K562 (cell line): Measurements from ENCODE around the gene ITGB5. TPM values are rescaled to one million over a fixed set of nuclear protein-coding genes. Genes with fewer than 3 reads are reported as not detected.

ENCODE experiments used
- ATAC-seq: fragments of 200-7000 bp; cut with Tn5 transposase; 3 replicates; pipeline ENCODE4 v1.9.1; 2020; ENCODE audit warnings: moderate library complexity
- BruUV-seq: library from RNA; stranded (reverse); fragments of 400-500 nt; replicated peaks from 2 replicates; lab custom pipeline; 2021; lab: Mats Ljungman, UMichigan
- CTCF ChIA-PET: fragments of 300-600 bp; formaldehyde crosslinking; extraction: SDS; loops from one replicate; lab custom pipeline; 2021; ENCODE audit warnings: low intra/inter-chr PET ratio; lab: Yijun Ruan, JAX
- POLR2A ChIA-PET: fragments of 300-600, 350-650 bp; sonication (Branson Sonifier 250); formaldehyde crosslinking; extraction: SDS; loops from one replicate; lab custom pipeline; 2021; ENCODE audit warnings: antibody characterized with exemption, inconsistent platforms; lab: Yijun Ruan, JAX
- DNase-seq, 4 experiments: peaks; one replicate each; pipeline versions ENCODE4 v3.0.0 to v3.0.0-alpha.2; 2011 to 2018; ENCODE audit warnings: low spot score in 3 of 4, mixed read lengths in 3 of 4; ENCODE audit errors: extremely low read depth in 1 of 4
- FAIRE-seq: peaks from 2 replicates; lab custom pipeline; 2011; peaks lifted over from hg19 to GRCh38; lab: Jason Lieb, UNC
- H2AFZ ChIP-seq: 2 replicates; pipeline ENCODE4 v1.6.0; 2011; ENCODE audit warnings: low read depth, low read length, control low read depth, inconsistent platforms
- H3K27ac ChIP-seq: fragments of 200-600 bp; 3 replicates; pipeline ENCODE4 v1.8.0; 2011; ENCODE audit warnings: low read depth, mild to moderate bottlenecking, control low read depth, inconsistent platforms, low read length, moderate library complexity, mixed read lengths; ENCODE audit errors: extremely low read depth
- H3K27me3 ChIP-seq, 2 experiments: fragments of 300-600 bp in 1 of 2; 2 replicates in 1 of 2; 3 replicates in 1 of 2; pipeline versions ENCODE4 v1.6.0 to v1.8.0; 2011; ENCODE audit warnings: inconsistent platforms in 2 of 2, low read length in 2 of 2, mild to moderate bottlenecking in 1 of 2, mixed read lengths in 1 of 2, moderate library complexity in 1 of 2; ENCODE audit not compliant: control insufficient read depth in 2 of 2, insufficient read depth in 2 of 2
- H3K36me3 ChIP-seq: fragments of 300-600 bp; 3 replicates; pipeline ENCODE4 v1.8.0; 2011; ENCODE audit warnings: mild to moderate bottlenecking, low read length, inconsistent platforms; ENCODE audit not compliant: control insufficient read depth, insufficient read depth
- H3K4me1 ChIP-seq, 2 experiments: fragments of 200-600 bp in 1 of 2; replicated peaks in 1 of 2; 2 replicates in 1 of 2; 3 replicates in 1 of 2; pipeline versions ENCODE4 v1.5.1 to v1.8.0; 2011; ENCODE audit warnings: inconsistent platforms in 2 of 2, low read length in 2 of 2, mild to moderate bottlenecking in 1 of 2, mixed read lengths in 1 of 2, moderate library complexity in 1 of 2; ENCODE audit not compliant: control insufficient read depth in 2 of 2, insufficient read depth in 2 of 2
- H3K4me2 ChIP-seq: 2 replicates; pipeline ENCODE4 v1.6.1; 2011; ENCODE audit warnings: low read length, control low read depth, inconsistent platforms, mixed read lengths; ENCODE audit not compliant: insufficient read depth
- H3K4me3 ChIP-seq: fragments of 200-600 bp; sonication (generic), shearing (Covaris generic); 2 replicates; pipeline ENCODE4 v1.5.1; 2016; ENCODE audit warnings: control low read depth, inconsistent platforms
- H3K79me2 ChIP-seq: fragments of 200-600 bp; 3 replicates; pipeline ENCODE4 v1.8.0; 2011; ENCODE audit warnings: low read length, inconsistent platforms; ENCODE audit not compliant: control insufficient read depth, insufficient read depth
- H3K9ac ChIP-seq, 2 experiments: 2 replicates each; pipeline versions ENCODE4 v1.6.0 to v1.6.1; 2011; ENCODE audit warnings: low read depth in 2 of 2, low read length in 2 of 2, control low read depth in 1 of 2, inconsistent platforms in 1 of 2, mild to moderate bottlenecking in 1 of 2, mixed read lengths in 1 of 2; ENCODE audit not compliant: insufficient read depth in 1 of 2
- H3K9me1 ChIP-seq: one replicate; pipeline ENCODE4 v1.6.0; 2011; ENCODE audit warnings: inconsistent platforms, mild to moderate bottlenecking, low read length, moderate library complexity; ENCODE audit not compliant: control insufficient read depth, insufficient read depth
- H3K9me3 ChIP-seq: replicated peaks from 2 replicates; pipeline ENCODE4 v1.5.1; 2011; ENCODE audit warnings: low read depth, low read length, inconsistent platforms; ENCODE audit not compliant: control insufficient read depth, insufficient read depth
- H4K20me1 ChIP-seq: replicated peaks from 2 replicates; pipeline ENCODE4 v1.6.1; 2011; ENCODE audit warnings: low read length, inconsistent platforms, mixed read lengths; ENCODE audit not compliant: control insufficient read depth, insufficient read depth
- PHTF2 ChIP-seq: fragments of 250-450 bp; sonication (Bioruptor Pico); IDR thresholded peaks from 2 replicates; pipeline ENCODE4 v1.5.0; 2021; ENCODE audit warnings: mild to moderate bottlenecking
- POLR2H ChIP-seq: IDR thresholded peaks from 2 replicates; pipeline ENCODE4 v1.6.1; 2016; ENCODE audit warnings: missing genetic modification characterization, low read depth, mild to moderate bottlenecking, control low read depth, missing compliant biosample characterization, moderate library complexity
- TRIM28 ChIP-seq: fragments of 450-650 bp; IDR thresholded peaks from 2 replicates; pipeline ENCODE4 v1.6.1; 2017
- WGBS: fragments of 100-300 bp; shearing (Covaris generic); methylation state at CpG from one replicate; pipeline ENCODE4 v1.1.6; 2016; ENCODE audit warnings: low coverage, mixed read lengths; ENCODE audit not compliant: insufficient coverage; ENCODE audit errors: missing lambda C conversion rate; 5-methylcytosine and 5-hydroxymethylcytosine counted together
- in situ Hi-C: fragments of 300-500 bp; cut with MboI; formaldehyde crosslinking; loops from 4 replicates; pipeline ENCODE4 v1.15.0; 2018; ENCODE audit warnings: inconsistent platforms, mixed read lengths
- intact Hi-C: fragments of 100-400 bp; cut with micrococcal nuclease; formaldehyde crosslinking; loops from 2 replicates; pipeline ENCODE4 v1.14.2; 2022
- polyA plus RNA-seq, 8 experiments: library from polyadenylated mRNA; depleted of rRNA in 4 of 8; stranded (reverse) in 5 of 8; unstranded in 3 of 8; fragments of >200 nt; fragmentation: Nextera tagmentation in 2 of 8; fragmentation: Illumina TruSeq in 1 of 8; extraction: Ambion mirVana in 2 of 8; extraction: Trizol in 1 of 8; gene quantifications; 2 replicates each; pipeline versions ENCODE4 v1.2.1 to v1.2.3, GENCODE V29; 2011 to 2014; ENCODE audit warnings: inconsistent platforms in 1 of 8, missing spikeins in 1 of 8
- total RNA-seq, 7 experiments: library from RNA; depleted of rRNA in 6 of 7; stranded (reverse); fragments of >200 nt in 6 of 7; fragmentation: Illumina TruSeq in 2 of 7; extraction: Trizol in 2 of 7; gene quantifications; 2 replicates each; pipeline versions ENCODE4 v1.2.1 to v1.2.3, GENCODE V29; 2011 to 2021; ENCODE audit warnings: low replicate concordance in 1 of 7

Gene ITGB5
- total and polyA plus RNA-seq, 9 of the 15 experiments (the other 6 are each of a cell fraction or from before 2014, with no cell fraction given): 1.7 to 46.8 (median 9.9) TPM

GRCh38 chr3:124890573-124891190 is 3.5 kb upstream of the ITGB5 start:
- in situ Hi-C loops: no loop called here
- intact Hi-C loops: no loop called here
- Histone ChIP-seq H3K36me3 (no peaks in the 10 kb centered on the region), H3K4me3 (no peak overlapping the region), H3K9me3 (no peaks in the 10 kb centered on the region), H2AFZ (no peak overlapping the region), H4K20me1 (no peaks in the 10 kb centered on the region), H3K9me1 (no peaks in the 10 kb centered on the region), H3K4me1 (peaks cover 4 to 18% of the 10 kb centered on the region in 2 experiments; a peak in 3 of 5 replicates), H3K79me2 (peaks cover 4% of the 10 kb centered on the region; the same call in 2 of the 3 replicates), H3K27me3 (no peaks in the 10 kb centered on the region; a peak in 1 of 5 replicates), H3K27ac (no peak overlapping the region), H3K9ac (no peak overlapping the region), H3K4me2 (no peak overlapping the region)
- ChIA-PET CTCF (no interaction called here), POLR2A (interaction anchor here (0.8 kb wide), 1 partner anchor 63 kb away, joined by 3 read pairs; no protein-coding TSS in a partner anchor)
- BruUV-seq: no TSS peak
- peak; percentile 11 for FAIRE-seq
- no peak for ATAC-seq
- TF ChIP-seq POLR2H (tag) (no peak), PHTF2 (CRISPR knock-in tag) (no peak), TRIM28 (no peak)
- no peak for DNase-seq
- WGBS: 51% methylated on average over 5 of the region's 5 CpGs
